Natural killer cell (primary cell): ENCODE data around the gene EXOSC5. TPM values are rescaled to one million over a fixed set of nuclear protein-coding genes. Genes with fewer than 3 reads are reported as not detected.
"Not testable (repeated sequence)": the region's sequence is repeated elsewhere in the genome, so short reads cannot be mapped to it uniquely, and the experiment has no call there.

Experiments
- ATAC-seq, 3 donors: fragments of 150-1000 bp in 2 of 3; fragments of 200-7000 bp in 1 of 3; cut with Tn5 transposase; 1 replicate in 1 of 3; 2 replicates in 2 of 3; pipeline ENCODE4 v1.10.0; 2021; ENCODE audit warnings: mild to moderate bottlenecking in 2 of 3, moderate library complexity in 2 of 3
- DNase-seq, 2 donors: peaks; one replicate each; pipeline versions ENCODE4 v3.0.0 to v3.0.0-alpha.2; 2013 to 2021; ENCODE audit warnings: mixed read lengths in 1 of 2
- H3K27ac ChIP-seq: one replicate; pipeline ENCODE4 v1.5.1; 2013; ENCODE audit warnings: mild to moderate bottlenecking, low read length
- H3K27me3 ChIP-seq: one replicate; pipeline ENCODE4 v1.6.1; 2013; ENCODE audit warnings: low read length; ENCODE audit not compliant: control insufficient read depth, insufficient read depth
- H3K36me3 ChIP-seq: one replicate; pipeline ENCODE4 v1.6.1; 2013; ENCODE audit warnings: low read length; ENCODE audit not compliant: control insufficient read depth, insufficient read depth
- H3K4me1 ChIP-seq: one replicate; pipeline ENCODE4 v1.6.1; 2013; ENCODE audit warnings: low read length; ENCODE audit not compliant: control insufficient read depth, insufficient read depth
- H3K4me3 ChIP-seq: one replicate; pipeline ENCODE4 v1.5.1; 2013; ENCODE audit warnings: low read length
- H3K9me3 ChIP-seq: one replicate; pipeline ENCODE4 v1.6.1; 2013; ENCODE audit warnings: low read length; ENCODE audit not compliant: control insufficient read depth, insufficient read depth
- H3K27ac Mint-ChIP-seq, 2 donors: one replicate each; pipeline ENCODE4 v1.8.0; 2022; ENCODE audit warnings: mild to moderate bottlenecking in 2 of 2, mixed read lengths in 2 of 2, moderate library complexity in 1 of 2
- H3K27me3 Mint-ChIP-seq, 2 donors: one replicate each; pipeline ENCODE4 v1.8.0; 2022; ENCODE audit warnings: low read depth in 2 of 2, mixed read lengths in 2 of 2
- H3K36me3 Mint-ChIP-seq: one replicate; pipeline ENCODE4 v1.8.0; 2022; ENCODE audit warnings: mixed read lengths
- H3K4me1 Mint-ChIP-seq, 2 donors: one replicate each; pipeline ENCODE4 v1.8.0; 2022; ENCODE audit warnings: mixed read lengths in 2 of 2
- H3K4me3 Mint-ChIP-seq: one replicate; pipeline ENCODE4 v1.8.0; 2022; ENCODE audit warnings: mild to moderate bottlenecking, moderate library complexity, mixed read lengths
- H3K9me3 Mint-ChIP-seq, 2 donors: one replicate each; pipeline ENCODE4 v1.8.0; 2022; ENCODE audit warnings: mixed read lengths in 2 of 2
- CTCF ChIP-seq: fragments of 200-600 bp; IDR thresholded peaks from one replicate; pipeline ENCODE4 v1.8.0; 2022; ENCODE audit warnings: antibody characterized with exemption
- WGBS: methylation state at CpG from one replicate; pipeline ENCODE4 v1.1.7; 2013; ENCODE audit warnings: missing lambda C conversion rate; ENCODE audit not compliant: insufficient coverage; 5-methylcytosine and 5-hydroxymethylcytosine counted together
- intact Hi-C: fragments of 100-400 bp; cut with micrococcal nuclease; formaldehyde crosslinking; loops from one replicate; pipeline ENCODE4 v1.14.2; 2022
- total RNA-seq, 4 donors: library from RNA; stranded (reverse); fragments of 120-200 nt in 1 of 4; gene quantifications; one replicate each; pipeline versions ENCODE4 v1.2.3 to v1.2.4, GENCODE V29; 2013 to 2022

The EXOSC5 gene
- total RNA-seq, 3 donors from 2014 or later (not counting 1 experiment from before 2014, with no cell fraction given): 9.0 to 11.6 (median 9.5) TPM

GRCh38 chr19:41373993-41374392 is 23.2 kb downstream of the EXOSC5 start:
- H3K27ac ChIP-seq: no peak overlapping the region
- peaks cover 9 to 30% of the 10 kb centered on the region in 2 donors for H3K4me1 Mint-ChIP-seq
- ATAC-seq (no peak), DNase-seq (no peak)
- no peaks in the 10 kb centered on the region for H3K9me3 ChIP-seq
- H3K4me3 ChIP-seq: no peak overlapping the region
- peaks cover 19% of the 10 kb centered on the region for H3K4me1 ChIP-seq
- intact Hi-C loops: no loop called here
- no peaks in the 10 kb centered on the region for H3K9me3 Mint-ChIP-seq
- H3K4me3 Mint-ChIP-seq: no peak overlapping the region
- H3K27me3 Mint-ChIP-seq: no peaks in the 10 kb centered on the region
- no peak overlapping the region for H3K27ac Mint-ChIP-seq
- H3K27me3 ChIP-seq: no peaks in the 10 kb centered on the region
- WGBS: 96% methylated on average over 10 of the region's 12 CpGs
- H3K36me3 Mint-ChIP-seq: no peaks in the 10 kb centered on the region
- TF ChIP-seq CTCF: no peak
- H3K36me3 ChIP-seq: no peaks in the 10 kb centered on the region

- no peak overlapping the region for H3K4me3 Mint-ChIP-seq
- no peak overlapping the region for H3K27ac Mint-ChIP-seq
- TF ChIP-seq CTCF: no peak
- H3K9me3 Mint-ChIP-seq: no peaks in the 10 kb centered on the region
- Histone ChIP-seq H3K27ac (no peak overlapping the region), H3K36me3 (no peaks in the 10 kb centered on the region), H3K27me3 (no peaks in the 10 kb centered on the region), H3K4me1 (peaks cover 15% of the 10 kb centered on the region), H3K4me3 (no peak overlapping the region), H3K9me3 (no peaks in the 10 kb centered on the region)
- intact Hi-C loops: no loop called here
- peaks cover 9 to 24% of the 10 kb centered on the region in 2 donors for H3K4me1 Mint-ChIP-seq
- ATAC-seq (no peak), DNase-seq (no peak)
- WGBS: 100% methylated on average over 1 of the region's 2 CpGs
- no peaks in the 10 kb centered on the region for H3K27me3 Mint-ChIP-seq
- H3K36me3 Mint-ChIP-seq: no peaks in the 10 kb centered on the region
Measured at GRCh38 chr19:41372501-41372900, 24.7 kb downstream of the EXOSC5 start.

GRCh38 chr19:41371541-41371940 is 25.6 kb downstream of the EXOSC5 start:
- peaks cover 2 to 15% of the 10 kb centered on the region in 2 donors for H3K4me1 Mint-ChIP-seq
- intact Hi-C loops: no loop called here
- no peak overlapping the region for H3K27ac Mint-ChIP-seq
- H3K4me3 Mint-ChIP-seq: no peak overlapping the region
- WGBS: 98% methylated on average over 8 of the region's 8 CpGs
- H3K9me3 Mint-ChIP-seq: no peaks in the 10 kb centered on the region
- DNase-seq (no peak), ATAC-seq (no peak)
- peaks cover 10% of the 10 kb centered on the region for H3K4me1 ChIP-seq
- H3K4me3 ChIP-seq: no peak overlapping the region
- no peaks in the 10 kb centered on the region for H3K27me3 ChIP-seq
- no peak overlapping the region for H3K27ac ChIP-seq
- no peak for TF ChIP-seq CTCF
- H3K9me3 ChIP-seq: no peaks in the 10 kb centered on the region
- no peaks in the 10 kb centered on the region for H3K36me3 Mint-ChIP-seq
- no peaks in the 10 kb centered on the region for H3K27me3 Mint-ChIP-seq
- no peaks in the 10 kb centered on the region for H3K36me3 ChIP-seq

- ATAC-seq, H3K36me3 Mint-ChIP-seq, H3K36me3 ChIP-seq, H3K4me3 ChIP-seq, H3K27ac ChIP-seq, H3K9me3 ChIP-seq, H3K9me3 Mint-ChIP-seq, H3K4me1 ChIP-seq, H3K27me3 ChIP-seq, intact Hi-C loops, H3K4me3 Mint-ChIP-seq, DNase-seq, H3K27ac Mint-ChIP-seq, H3K27me3 Mint-ChIP-seq: not testable (repeated sequence)
- peaks cover 0 to 14% of the 10 kb centered on the region in 2 donors for H3K4me1 Mint-ChIP-seq
- 92% methylated on average over 5 of the region's 5 CpGs for WGBS
Measured at GRCh38 chr19:41371119-41371518, 26.0 kb downstream of the EXOSC5 start.
